ENCODE results near the gene UGT1A9.

UGT1A9 gene

GRCh38 chr2:233796254-233796653 is 124.6 kb downstream of the UGT1A9 start:
- DNase-seq (ENCODE audit: low read depth) = no peak
- TF ChIP-seq CTCF (conservative IDR thresholded peaks at IDR 0.05; ENCODE audit: low read depth, low read length) = no peak

GRCh38 chr2:233798335-233799086 is 126.8 kb downstream of the UGT1A9 start:
- DNase-seq (ENCODE audit: low read depth) = no peak
- TF ChIP-seq CTCF (conservative IDR thresholded peaks at IDR 0.05; ENCODE audit: low read depth, low read length) = no peak
- no peak overlapping the region for H3K4me3 ChIP-seq (ENCODE audit: low read depth, low read length)

More at GRCh38 chr2:233796254-233796653, 124.6 kb downstream of the UGT1A9 start:
- H3K4me3 ChIP-seq (ENCODE audit: low read depth, low read length) = no peak overlapping the region

- no peak for DNase-seq (ENCODE audit: low read depth)
- H3K4me3 ChIP-seq (ENCODE audit: low read depth, low read length) = no peak overlapping the region
- TF ChIP-seq CTCF (conservative IDR thresholded peaks at IDR 0.05; ENCODE audit: low read depth, low read length) = no peak
Observed at GRCh38 chr2:233799087-233799665, 127.5 kb downstream of the UGT1A9 start.

GRCh38 chr2:233799716-233800115 is 128.0 kb downstream of the UGT1A9 start:
- TF ChIP-seq CTCF (conservative IDR thresholded peaks at IDR 0.05; ENCODE audit: low read depth, low read length) = no peak
- no peak overlapping the region for H3K4me3 ChIP-seq (ENCODE audit: low read depth, low read length)
- no peak for DNase-seq (ENCODE audit: low read depth)

GRCh38 chr2:233800208-233800607 is 128.5 kb downstream of the UGT1A9 start:
- no peak for DNase-seq (ENCODE audit: low read depth)
- H3K4me3 ChIP-seq (ENCODE audit: low read depth, low read length) = no peak overlapping the region
- TF ChIP-seq CTCF (conservative IDR thresholded peaks at IDR 0.05; ENCODE audit: low read depth, low read length) = no peak

GRCh38 chr2:233801357-233802131 is 129.8 kb downstream of the UGT1A9 start:
- no peak for TF ChIP-seq CTCF (conservative IDR thresholded peaks at IDR 0.05; ENCODE audit: low read depth, low read length)
- no peak overlapping the region for H3K4me3 ChIP-seq (ENCODE audit: low read depth, low read length)
- peak; percentile 11 for DNase-seq (ENCODE audit: low read depth)
